ENCODE measurements around the gene CSPG4.

GRCh38 chr15:75647370-75648155 lies 65.1 kb downstream of the CSPG4 start, which contains the start of gene SNX33:
- TF ChIP-seq TSHZ2 (CRISPR knock-in tag; IDR thresholded peaks at IDR 0.05) (no peak), TCF4 (CRISPR knock-in tag; IDR thresholded peaks at IDR 0.05; ENCODE audit: borderline replicate concordance) (no peak), GLIS3 (CRISPR knock-in tag; IDR thresholded peaks at IDR 0.05) (no peak)
